H1 (cell line): ENCODE measurements around the gene PLXNB3. TPM values are rescaled to one million over a fixed set of nuclear protein-coding genes. Genes with fewer than 3 reads are reported as not detected.

Source experiments
- CTCF ChIA-PET: fragments of 300-600 bp; sonication (Branson Sonifier 250); formaldehyde crosslinking; loops from one replicate; lab custom pipeline; 2021; ENCODE audit not compliant: partially characterized antibody; lab: Charles Lee
- POLR2A ChIA-PET: fragments of 300-600 bp; sonication (Branson Sonifier 250); formaldehyde crosslinking; loops from one replicate; lab custom pipeline; 2021; ENCODE audit warnings: inconsistent platforms; ENCODE audit not compliant: partially characterized antibody; lab: Charles Lee
- DNase-seq, 2 experiments: peaks; one replicate each; pipeline versions ENCODE4 v3.0.0 to v3.0.0-alpha.2; 2010 to 2022; ENCODE audit warnings: low spot score in 2 of 2, low read depth in 1 of 2, mixed read lengths in 1 of 2
- FAIRE-seq: peaks from 2 replicates; lab custom pipeline; 2011; peaks lifted over from hg19 to GRCh38; lab: Jason Lieb, UNC
- H2AFZ ChIP-seq: 2 replicates; pipeline ENCODE4 v1.8.1; 2012; ENCODE audit warnings: low read length, inconsistent platforms
- H2AK5ac ChIP-seq: 2 replicates; pipeline ENCODE4 v1.6.1; 2013; ENCODE audit warnings: low read depth, low read length
- H2BK120ac ChIP-seq: replicated peaks from 2 replicates; pipeline ENCODE3; 2013; ENCODE audit warnings: low read depth, low read length, inconsistent platforms
- H2BK12ac ChIP-seq: 2 replicates; pipeline ENCODE4 v1.6.1; 2013; ENCODE audit warnings: low read depth, low read length
- H2BK15ac ChIP-seq: 2 replicates; pipeline ENCODE4 v1.6.1; 2013; ENCODE audit warnings: low read length
- H2BK20ac ChIP-seq: 2 replicates; pipeline ENCODE4 v1.6.1; 2013; ENCODE audit warnings: low read length
- H2BK5ac ChIP-seq: 2 replicates; pipeline ENCODE4 v1.6.1; 2013; ENCODE audit warnings: low read depth, low read length
- H3K14ac ChIP-seq: 2 replicates; pipeline ENCODE4 v1.6.1; 2013; ENCODE audit warnings: inconsistent platforms; ENCODE audit not compliant: insufficient read length
- H3K18ac ChIP-seq: 2 replicates; pipeline ENCODE4 v1.6.1; 2013; ENCODE audit warnings: low read length; ENCODE audit errors: extremely low read depth
- H3K23ac ChIP-seq: 2 replicates; pipeline ENCODE4 v1.6.1; 2013; ENCODE audit warnings: inconsistent platforms; ENCODE audit not compliant: insufficient read length
- H3K23me2 ChIP-seq: 2 replicates; pipeline ENCODE4 v1.6.1; 2013; ENCODE audit warnings: low read depth, low read length
- H3K27ac ChIP-seq: 2 replicates; pipeline ENCODE4 v1.6.1; 2011; ENCODE audit warnings: low read depth, low read length, inconsistent platforms
- H3K27me3 ChIP-seq, 4 experiments: replicated peaks in 1 of 4; 1 replicate in 1 of 4; 2 replicates in 3 of 4; pipeline versions ENCODE4 v1.6.1 to v1.8.1; 2011 to 2013; ENCODE audit warnings: low read length in 3 of 4, mild to moderate bottlenecking in 3 of 4, inconsistent platforms in 2 of 4, mixed read lengths in 2 of 4, moderate library complexity in 1 of 4; ENCODE audit not compliant: control insufficient read depth in 3 of 4, insufficient read depth in 3 of 4; ENCODE audit errors: extremely low read depth in 1 of 4
- H3K36me3 ChIP-seq, 4 experiments: 2 replicates each; pipeline versions ENCODE4 v1.6.1 to v1.8.1; 2011 to 2013; ENCODE audit warnings: mild to moderate bottlenecking in 4 of 4, low read length in 3 of 4, moderate library complexity in 2 of 4, control low read depth in 1 of 4, inconsistent platforms in 1 of 4; ENCODE audit not compliant: insufficient read depth in 4 of 4, control insufficient read depth in 2 of 4
- H3K4ac ChIP-seq: replicated peaks from 2 replicates; pipeline ENCODE3; 2013; ENCODE audit warnings: low read length, low read depth, mixed read lengths, inconsistent platforms; ENCODE audit not compliant: insufficient read length
- H3K4me1 ChIP-seq, 4 experiments: replicated peaks in 1 of 4; 1 replicate in 1 of 4; 2 replicates in 3 of 4; pipeline versions ENCODE4 v1.6.1 to v1.8.1; 2011 to 2013; ENCODE audit warnings: low read length in 3 of 4, inconsistent platforms in 2 of 4, mixed read lengths in 1 of 4; ENCODE audit not compliant: insufficient read depth in 4 of 4, control insufficient read depth in 3 of 4
- H3K4me2 ChIP-seq, 2 experiments: 2 replicates each; pipeline versions ENCODE4 v1.6.1 to v1.8.1; 2011 to 2013; ENCODE audit warnings: low read depth in 2 of 2, low read length in 2 of 2, control low read depth in 1 of 2, inconsistent platforms in 1 of 2, mild to moderate bottlenecking in 1 of 2; ENCODE audit not compliant: insufficient read depth in 1 of 2
- H3K4me3 ChIP-seq, 4 experiments: fragments of 200-600, 300-600 bp in 1 of 4; sonication (generic), shearing (Covaris generic), sonication (Bioruptor Twin) in 1 of 4; 2 replicates each; pipeline versions ENCODE4 v1.5.1 to v1.8.1; 2011 to 2016; ENCODE audit warnings: low read length in 4 of 4, low read depth in 3 of 4, control low read depth in 2 of 4, inconsistent platforms in 2 of 4, mild to moderate bottlenecking in 2 of 4, mixed read lengths in 1 of 4, moderate library complexity in 1 of 4; ENCODE audit not compliant: insufficient read depth in 2 of 4; ENCODE audit errors: extremely low read depth in 1 of 4
- H3K56ac ChIP-seq: replicated peaks from 2 replicates; pipeline ENCODE3; 2013; ENCODE audit warnings: low read depth, mild to moderate bottlenecking, mixed read lengths, low read length, inconsistent platforms; ENCODE audit not compliant: insufficient read length
- H3K79me1 ChIP-seq: 2 replicates; pipeline ENCODE4 v1.6.1; 2013; ENCODE audit warnings: low read depth, low read length, control low read depth
- H3K79me2 ChIP-seq, 2 experiments: 2 replicates each; pipeline versions ENCODE4 v1.6.1 to v1.8.1; 2012 to 2013; ENCODE audit warnings: low read length in 2 of 2, mild to moderate bottlenecking in 2 of 2, inconsistent platforms in 1 of 2; ENCODE audit not compliant: insufficient read depth in 2 of 2, control insufficient read depth in 1 of 2
- H3K9ac ChIP-seq, 4 experiments: replicated peaks in 1 of 4; 1 replicate in 1 of 4; 2 replicates in 3 of 4; pipeline versions ENCODE4 v1.6.1 to v1.8.1; 2011 to 2013; ENCODE audit warnings: low read depth in 3 of 4, low read length in 3 of 4, control low read depth in 2 of 4, mild to moderate bottlenecking in 2 of 4, moderate library complexity in 2 of 4, inconsistent platforms in 1 of 4; ENCODE audit errors: extremely low read depth in 1 of 4
- H3K9me3 ChIP-seq, 2 experiments: 2 replicates each; pipeline versions ENCODE4 v1.6.1 to v1.8.1; 2012 to 2013; ENCODE audit warnings: mild to moderate bottlenecking in 2 of 2, moderate library complexity in 2 of 2, control low read depth in 1 of 2, inconsistent platforms in 1 of 2, low read depth in 1 of 2, low read length in 1 of 2, mixed read lengths in 1 of 2; ENCODE audit not compliant: insufficient read depth in 2 of 2
- H4K20me1 ChIP-seq, 2 experiments: replicated peaks in 1 of 2; 2 replicates each; pipeline versions ENCODE3 to v1.8.1; 2011 to 2013; ENCODE audit warnings: inconsistent platforms in 2 of 2, low read length in 2 of 2, mild to moderate bottlenecking in 1 of 2; ENCODE audit not compliant: insufficient read depth in 2 of 2, control insufficient read depth in 1 of 2
- H4K5ac ChIP-seq: 2 replicates; pipeline ENCODE4 v1.6.1; 2013; ENCODE audit warnings: low read length, low read depth, mixed read lengths, inconsistent platforms; ENCODE audit not compliant: insufficient read length
- H4K8ac ChIP-seq: 2 replicates; pipeline ENCODE4 v1.8.0; 2013; ENCODE audit warnings: mild to moderate bottlenecking, moderate library complexity, low read length, inconsistent platforms; ENCODE audit not compliant: insufficient read depth; ENCODE audit errors: extremely low read depth
- H4K91ac ChIP-seq: replicated peaks from 2 replicates; pipeline ENCODE3; 2013; ENCODE audit warnings: low read length, mixed read lengths, inconsistent platforms; ENCODE audit not compliant: insufficient read length
- TCF12 ChIP-seq: IDR thresholded peaks from 2 replicates; pipeline ENCODE4 v1.6.1; 2011; ENCODE audit warnings: low read depth, mild to moderate bottlenecking, low read length
- WGBS, 2 experiments: shearing (Covaris generic) in 1 of 2; methylation state at CpG; one replicate each; pipeline versions ENCODE4 v1.1.6 to v1.1.7; 2013 to 2015; ENCODE audit warnings: low lambda C conversion rate in 2 of 2, mixed read lengths in 2 of 2, inconsistent platforms in 1 of 2, low coverage in 1 of 2, missing lambda C conversion rate in 1 of 2; ENCODE audit not compliant: insufficient replicate concordance in 2 of 2, insufficient coverage in 1 of 2, insufficient read length in 1 of 2; ENCODE audit errors: extremely low coverage in 1 of 2, missing lambda C conversion rate in 1 of 2; 5-methylcytosine and 5-hydroxymethylcytosine counted together
- polyA plus RNA-seq, 7 experiments: library from polyadenylated mRNA; depleted of rRNA in 3 of 7; stranded (reverse) in 5 of 7; unstranded in 2 of 7; fragments of >200 nt in 5 of 7; fragments of 200-250 nt in 2 of 7; gene quantifications; 1 replicate in 5 of 7; 2 replicates in 1 of 7; 4 replicates in 1 of 7; pipeline versions ENCODE4 v1.2.1 to v1.2.3, GENCODE V29; 2011 to 2013; ENCODE audit warnings: missing spikeins in 2 of 7, mixed read lengths in 2 of 7
- total RNA-seq: library from RNA; stranded (reverse); fragmentation: NEBNext Ultra II Directional; extraction: Animal tissue kit (Norgen Biotek cat#: 25700); gene quantifications from 2 replicates; pipeline ENCODE4 v1.2.1, GENCODE V29; 2021

The PLXNB3 gene
- total and polyA plus RNA-seq, 2 of the 8 experiments (the other 6 are each of a cell fraction or from before 2014, with no cell fraction given), result 1.2 to 2.7 TPM

- 90% methylated on average over 20 of the region's 25 CpGs; no CpG with 5 or more reads in 1 of the 2 experiments for WGBS, 2 experiments
- no peaks in the 10 kb centered on the region for H3K27me3 ChIP-seq
- H3K9ac ChIP-seq, result no peak overlapping the region
- H3K9me3 ChIP-seq, result no peaks in the 10 kb centered on the region
- H3K79me2 ChIP-seq, result no peaks in the 10 kb centered on the region
- no peak overlapping the region for H2BK15ac ChIP-seq
- no peak overlapping the region for H3K18ac ChIP-seq
- H3K4me3 ChIP-seq, result no peak overlapping the region
- no peak overlapping the region for H2BK12ac ChIP-seq
- ChIA-PET POLR2A (interaction anchor here (1.1 kb wide), 1 partner anchor 12 kb away, joined by 3 read pairs; no protein-coding TSS in a partner anchor), CTCF (interaction anchor here (0.6 kb wide), 1 partner anchor 175 kb away, joined by 3 read pairs; no protein-coding TSS in a partner anchor)
- H3K79me1 ChIP-seq, result no peaks in the 10 kb centered on the region
- H3K4ac ChIP-seq, result no peak overlapping the region
- no peak overlapping the region for H2BK120ac ChIP-seq
- H2BK5ac ChIP-seq, result no peak overlapping the region
- peaks cover 0 to 5% (median 2%) of the 10 kb centered on the region in 4 experiments; a peak in 3 of 7 replicates for H3K4me1 ChIP-seq
- H3K14ac ChIP-seq, result no peak overlapping the region
- H3K56ac ChIP-seq, result no peak overlapping the region
- H4K20me1 ChIP-seq, result no peaks in the 10 kb centered on the region
- no peak overlapping the region for H4K8ac ChIP-seq
- H4K5ac ChIP-seq, result no peak overlapping the region
- no peaks in the 10 kb centered on the region for H3K23me2 ChIP-seq
- no peak overlapping the region for H3K27ac ChIP-seq
- H3K23ac ChIP-seq, result no peak overlapping the region
- DNase-seq (no peak), FAIRE-seq (no peak)
- H2BK20ac ChIP-seq, result no peak overlapping the region
- H2AFZ ChIP-seq, result no peak overlapping the region
- no peaks in the 10 kb centered on the region for H3K36me3 ChIP-seq
- H3K4me2 ChIP-seq, result no peak overlapping the region
- H4K91ac ChIP-seq, result no peak overlapping the region
- H2AK5ac ChIP-seq, result no peak overlapping the region
- no peak for TF ChIP-seq TCF12
Observed at GRCh38 chrX:153769865-153770600, 6.0 kb downstream of the PLXNB3 start.
